Measurements from ENCODE around the gene ASIC2.
"Not testable (repeated sequence)": the region's sequence is repeated elsewhere in the genome, so short reads cannot be mapped to it uniquely, and the experiment has no call there.

ASIC2 gene

DNA sequence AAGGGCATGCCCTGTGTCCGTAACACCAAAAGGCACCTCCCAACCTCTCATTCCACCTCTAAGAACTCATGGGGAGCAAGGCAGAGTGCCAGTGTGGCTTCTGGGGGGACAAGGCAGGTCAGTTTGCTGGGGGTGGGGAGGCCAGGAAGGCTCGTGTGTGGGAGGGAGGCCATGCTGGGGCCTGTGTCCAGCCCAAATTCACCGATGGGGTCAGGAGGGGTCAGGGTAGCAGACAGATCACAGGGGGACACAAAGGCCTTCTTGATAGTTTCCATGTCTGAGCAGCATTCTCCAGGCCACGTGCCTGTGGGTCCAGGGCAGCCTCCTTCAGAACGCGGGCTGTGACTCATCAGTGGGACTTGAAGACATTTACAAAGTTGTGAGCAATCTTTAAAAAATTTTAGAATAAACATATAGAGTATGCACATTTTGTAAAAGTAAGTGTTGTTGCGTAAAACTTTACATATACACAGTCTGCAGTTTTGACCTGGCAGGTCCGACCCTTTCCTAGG, 280.5 kb downstream of the ASIC2 start:
- no peak for TF ChIP-seq ZNF274 (IDR thresholded peaks at IDR 0.05; ENCODE audit: low read depth, low read length)
- no peak overlapping the region for H3K4me3 ChIP-seq (ENCODE audit: low read length)

DNA sequence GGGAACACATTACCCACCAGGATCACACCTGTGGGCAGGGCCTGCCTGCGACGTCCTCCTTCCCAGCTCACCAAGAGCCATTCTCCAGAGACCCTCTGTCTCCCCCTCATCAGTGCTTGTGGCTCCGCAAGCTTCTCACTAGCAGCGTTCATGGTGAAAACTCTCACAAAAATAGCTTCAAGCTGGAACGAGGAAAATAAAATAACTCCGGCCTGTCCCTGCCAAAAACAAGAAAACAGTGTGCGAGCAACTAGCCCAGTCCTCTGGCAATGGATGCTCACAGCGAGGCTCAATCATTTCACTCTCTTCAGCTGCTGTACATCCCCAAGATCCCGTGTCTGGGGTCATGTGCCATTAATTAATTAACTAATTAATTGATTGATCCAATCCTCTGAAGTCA, 283.5 kb downstream of the ASIC2 start:
- no peak overlapping the region for H3K4me3 ChIP-seq (ENCODE audit: low read length)
- TF ChIP-seq ZNF274 (IDR thresholded peaks at IDR 0.05; ENCODE audit: low read depth, low read length) = no peak

DNA sequence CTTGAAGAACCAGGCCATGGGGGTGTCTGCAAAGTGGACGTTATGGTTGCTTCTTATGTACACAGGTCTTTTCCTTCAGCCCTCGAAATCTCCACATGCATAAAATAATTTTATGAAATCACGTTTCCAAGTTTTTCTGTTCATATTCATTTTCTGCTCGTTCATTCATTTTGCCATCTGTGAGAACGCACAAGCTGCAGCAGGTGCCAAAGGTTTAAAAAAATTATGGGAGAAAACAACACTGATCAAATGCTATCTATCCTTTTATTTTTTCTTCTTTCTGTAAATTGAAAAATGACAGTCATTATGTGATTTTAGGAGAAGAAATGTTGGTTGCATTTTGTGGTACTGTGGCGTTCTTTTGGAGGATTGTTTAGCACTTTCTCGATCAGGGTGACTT, 285.9 kb downstream of the ASIC2 start:
- H3K4me3 ChIP-seq (ENCODE audit: low read length) = no peak overlapping the region
- TF ChIP-seq ZNF274 (IDR thresholded peaks at IDR 0.05; ENCODE audit: low read depth, low read length) = no peak

DNA sequence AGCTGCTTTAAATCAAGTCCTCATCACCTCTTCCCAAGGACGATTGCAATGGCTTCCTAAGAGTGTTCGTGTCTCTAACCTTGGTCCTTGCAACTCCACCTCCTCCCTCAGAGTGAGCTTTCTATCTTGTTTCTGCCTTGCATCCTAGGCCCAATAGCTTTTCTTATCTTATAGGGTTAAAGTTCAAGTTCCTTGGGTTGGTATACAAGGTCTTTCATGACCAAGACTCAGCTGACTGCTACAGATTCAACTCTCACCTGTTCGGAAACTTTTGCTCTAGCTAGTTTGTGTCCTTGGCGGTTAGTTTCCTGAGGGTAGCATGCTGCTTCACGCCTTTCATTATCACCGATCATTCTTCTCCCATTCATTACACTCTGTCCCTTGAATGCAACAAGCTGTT, 290.8 kb downstream of the ASIC2 start:
- H3K4me3 ChIP-seq (ENCODE audit: low read length) = no peak overlapping the region
- TF ChIP-seq ZNF274 (IDR thresholded peaks at IDR 0.05; ENCODE audit: low read depth, low read length) = no peak

DNA sequence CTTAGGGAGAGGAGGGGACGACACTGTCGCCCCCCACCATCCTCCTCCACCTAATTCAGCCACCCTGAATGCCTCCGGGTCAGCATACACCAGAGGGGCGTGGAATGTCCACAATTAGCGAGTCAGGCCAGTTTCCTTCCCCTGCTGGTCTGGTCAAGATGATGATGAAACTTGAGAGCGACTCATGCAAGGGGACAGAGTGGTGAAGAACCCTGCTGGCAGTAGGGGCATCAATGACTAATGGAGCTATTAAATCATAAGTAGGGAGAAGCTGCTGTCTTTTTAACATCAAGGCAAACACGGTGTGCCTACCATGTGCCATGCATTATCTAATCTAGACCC, 294.2 kb downstream of the ASIC2 start:
- no peak for TF ChIP-seq ZNF274 (IDR thresholded peaks at IDR 0.05; ENCODE audit: low read depth, low read length)
- H3K4me3 ChIP-seq (ENCODE audit: low read length) = no peak overlapping the region

DNA sequence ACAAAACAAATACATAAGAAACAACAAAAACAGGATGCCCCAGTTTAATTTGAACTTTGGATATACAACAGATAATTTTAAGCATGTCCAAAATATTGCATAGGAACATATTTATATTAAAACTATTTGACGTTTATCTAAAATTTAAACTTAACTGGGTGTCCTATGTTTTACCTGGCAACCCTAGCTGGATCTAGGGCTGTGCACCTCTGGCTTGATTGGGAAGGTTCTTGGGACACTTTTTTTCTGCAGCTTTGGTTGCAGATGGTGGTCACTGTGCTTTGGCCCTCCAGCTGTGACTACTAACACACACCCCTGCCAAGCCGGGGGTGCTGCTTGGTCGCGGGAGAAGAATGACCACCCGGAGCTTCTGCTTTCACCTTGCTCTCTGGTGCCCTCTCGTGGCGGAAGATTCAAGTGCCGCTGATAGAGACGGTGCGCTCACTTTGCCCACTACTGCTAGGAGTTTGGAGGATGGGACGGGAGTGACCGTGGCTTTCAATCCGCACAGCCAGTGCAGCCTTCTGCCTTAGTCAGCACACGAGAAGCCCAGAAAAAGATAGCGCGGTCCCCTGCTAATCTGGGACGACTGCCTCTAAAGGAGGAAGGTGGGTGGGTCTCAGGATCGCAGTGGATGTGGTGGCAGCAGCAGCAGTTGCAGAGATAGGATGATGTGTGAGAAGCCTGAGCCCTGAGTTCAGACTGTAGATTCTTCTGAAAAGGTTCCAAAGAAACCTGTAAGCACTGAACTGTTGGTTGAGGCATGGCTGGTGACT, 294.8 kb downstream of the ASIC2 start:
- no peak overlapping the region for H3K4me3 ChIP-seq (ENCODE audit: low read length)
- TF ChIP-seq ZNF274 (IDR thresholded peaks at IDR 0.05; ENCODE audit: low read depth, low read length) = no peak

DNA sequence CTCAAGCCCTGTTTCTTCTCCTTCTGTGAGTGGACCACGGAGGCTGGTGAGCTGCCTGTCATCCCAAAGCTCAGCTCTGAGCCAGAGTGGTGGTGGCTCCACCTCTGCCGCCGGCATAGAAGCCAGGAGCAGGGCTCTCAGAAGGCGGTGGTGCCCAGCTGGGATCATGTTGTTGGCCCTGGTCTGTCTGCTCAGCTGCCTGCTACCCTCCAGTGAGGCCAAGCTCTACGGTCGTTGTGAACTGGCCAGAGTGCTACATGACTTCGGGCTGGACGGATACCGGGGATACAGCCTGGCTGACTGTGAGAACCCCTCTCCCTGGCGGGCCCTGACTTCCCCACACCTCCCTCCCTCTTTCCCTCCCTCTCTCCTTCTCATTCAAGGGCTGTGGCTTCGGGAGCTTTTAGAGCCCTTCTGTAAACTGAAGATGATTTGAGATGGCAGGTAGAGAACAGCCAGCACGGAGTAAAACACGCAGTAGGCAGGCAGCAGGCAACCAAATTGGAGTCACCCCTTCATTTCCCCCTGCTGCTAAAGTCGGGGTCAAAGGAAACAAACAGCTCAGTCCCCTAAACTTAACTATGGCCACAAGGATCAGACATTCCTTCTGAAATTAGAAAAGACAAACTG, 297.6 kb downstream of the ASIC2 start:
- H3K4me3 ChIP-seq (ENCODE audit: low read length) = no peak overlapping the region
- no peak for TF ChIP-seq ZNF274 (IDR thresholded peaks at IDR 0.05; ENCODE audit: low read depth, low read length)

DNA sequence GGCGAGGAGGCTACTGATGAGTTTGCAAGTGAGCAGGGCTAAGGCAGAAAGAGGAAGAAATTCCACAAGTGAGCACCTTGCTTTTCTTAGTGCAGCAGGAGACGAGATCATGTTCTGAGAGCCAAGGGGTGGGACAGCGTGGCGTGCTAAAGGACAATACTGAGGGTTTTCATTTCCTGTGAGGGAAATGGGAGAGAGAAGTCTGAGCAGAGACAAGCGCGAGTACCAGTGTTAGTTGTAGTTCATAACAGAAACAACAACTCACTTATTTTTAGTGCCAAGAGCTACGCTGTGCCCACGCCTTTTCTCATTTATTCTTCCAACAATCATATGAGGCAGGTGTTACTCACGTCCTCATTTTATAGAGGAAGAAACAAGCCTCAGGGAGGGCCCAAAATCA, 299.1 kb downstream of the ASIC2 start:
- TF ChIP-seq ZNF274 (IDR thresholded peaks at IDR 0.05; ENCODE audit: low read depth, low read length) = no peak

DNA sequence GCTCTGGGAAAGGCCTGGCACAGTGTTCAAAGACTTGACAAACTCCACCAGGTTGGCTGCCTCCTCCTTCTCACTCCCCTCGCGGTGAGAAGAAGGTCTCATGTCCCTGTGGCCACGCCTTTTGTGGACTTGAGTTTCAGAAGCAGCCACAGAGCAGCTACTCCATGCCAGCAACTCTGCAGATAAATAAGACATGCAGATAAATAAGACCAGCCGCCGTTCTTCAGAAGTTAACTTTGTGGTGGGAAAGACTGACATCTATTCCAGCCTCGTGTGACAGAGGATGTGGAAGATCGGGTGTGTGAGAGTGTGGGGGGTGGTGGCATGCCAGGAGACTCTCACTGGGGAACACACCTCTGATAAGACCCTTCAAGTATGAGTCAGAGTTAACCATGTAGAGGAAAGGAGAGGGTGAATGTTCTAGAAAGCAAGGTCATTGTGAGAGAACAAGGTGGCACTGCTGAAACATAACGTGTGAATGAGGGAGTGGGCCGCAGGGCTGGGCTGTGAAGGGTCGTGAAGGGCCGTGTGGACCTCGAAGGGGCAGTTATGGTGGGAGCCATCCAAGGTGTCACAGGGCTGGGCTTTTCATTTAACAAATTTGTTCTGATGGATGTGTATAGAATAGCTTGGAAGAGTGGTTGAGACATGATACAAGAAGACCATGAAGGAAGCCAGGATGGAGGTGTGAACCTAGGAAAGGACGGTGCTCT, 300.6 kb downstream of the ASIC2 start:
- no peak overlapping the region for H3K4me3 ChIP-seq (ENCODE audit: low read length)
- no peak for TF ChIP-seq ZNF274 (IDR thresholded peaks at IDR 0.05; ENCODE audit: low read depth, low read length)

More for the DNA sequence above, 299.1 kb downstream of the ASIC2 start:
- no peak overlapping the region for H3K4me3 ChIP-seq (ENCODE audit: low read length)

DNA sequence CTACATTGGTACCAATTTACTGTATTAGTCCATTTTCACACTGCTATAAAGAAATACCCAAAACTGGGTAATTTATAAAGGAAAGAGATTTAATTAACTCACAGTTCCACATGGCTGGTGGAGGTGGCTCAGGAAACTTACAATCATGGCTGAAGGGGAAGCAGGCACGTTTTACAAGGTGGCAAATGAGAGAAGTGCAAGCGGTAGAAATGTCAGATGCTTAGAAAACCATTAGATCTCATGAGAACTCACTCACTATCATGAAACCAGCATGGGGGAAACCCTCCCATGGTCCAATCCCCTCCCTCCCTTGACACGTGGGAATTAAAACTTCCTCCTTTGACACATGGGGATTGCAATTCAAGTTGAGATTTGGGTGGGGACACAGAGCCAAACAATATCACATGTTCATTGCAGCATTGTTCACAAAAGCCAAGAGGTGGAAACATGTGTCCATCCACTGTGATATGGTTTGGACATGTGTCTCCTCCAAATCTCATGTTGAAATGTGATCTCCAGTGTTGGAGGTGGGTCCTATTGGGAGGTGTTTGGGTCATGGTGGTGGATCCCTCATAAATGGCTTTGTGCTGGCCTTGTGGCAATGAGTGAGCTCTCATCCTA, 304.5 kb downstream of the ASIC2 start:
- no peak for TF ChIP-seq ZNF274 (IDR thresholded peaks at IDR 0.05; ENCODE audit: low read depth, low read length)
- H3K4me3 ChIP-seq (ENCODE audit: low read length) = no peak overlapping the region

DNA sequence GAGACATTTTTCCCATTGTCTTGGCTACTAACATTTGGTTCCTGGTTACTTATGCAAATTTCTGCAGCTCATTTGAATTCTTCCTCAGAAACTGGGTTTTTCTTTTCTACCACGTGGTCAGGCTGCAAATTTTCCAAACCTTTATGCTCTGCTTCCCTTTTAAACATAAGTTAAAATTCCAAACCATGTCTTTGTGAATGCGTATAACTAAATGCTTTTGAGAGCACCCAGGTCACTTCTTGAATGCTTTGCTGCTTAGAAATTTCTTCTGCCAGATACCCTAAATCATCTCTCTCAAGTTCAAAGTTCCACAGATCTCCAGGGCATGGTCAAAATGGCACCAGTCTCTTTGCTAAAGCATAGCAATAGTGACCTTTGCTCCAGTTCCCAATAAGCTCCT, 305.2 kb downstream of the ASIC2 start:
- not testable (repeated sequence) for H3K4me3 ChIP-seq (ENCODE audit: low read length)

DNA sequence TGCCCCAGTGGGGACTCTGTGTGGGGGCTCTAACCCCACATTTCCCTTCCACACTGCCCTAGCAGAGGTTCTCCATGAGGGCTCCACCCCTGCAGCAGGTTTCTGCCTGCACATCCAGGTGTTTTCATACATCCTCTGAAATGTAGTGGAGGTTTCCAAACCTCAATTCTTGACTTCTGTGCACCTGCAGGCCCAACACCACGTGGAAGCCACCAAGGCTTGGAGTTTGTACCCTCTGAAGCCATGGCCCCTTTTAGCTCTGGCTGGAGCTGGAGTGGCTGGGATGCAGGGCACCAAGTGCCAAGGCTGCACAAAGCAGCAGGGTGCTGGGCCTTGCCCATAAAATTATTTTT, 305.7 kb downstream of the ASIC2 start:
- H3K4me3 ChIP-seq (ENCODE audit: low read length) = not testable (repeated sequence)

DNA sequence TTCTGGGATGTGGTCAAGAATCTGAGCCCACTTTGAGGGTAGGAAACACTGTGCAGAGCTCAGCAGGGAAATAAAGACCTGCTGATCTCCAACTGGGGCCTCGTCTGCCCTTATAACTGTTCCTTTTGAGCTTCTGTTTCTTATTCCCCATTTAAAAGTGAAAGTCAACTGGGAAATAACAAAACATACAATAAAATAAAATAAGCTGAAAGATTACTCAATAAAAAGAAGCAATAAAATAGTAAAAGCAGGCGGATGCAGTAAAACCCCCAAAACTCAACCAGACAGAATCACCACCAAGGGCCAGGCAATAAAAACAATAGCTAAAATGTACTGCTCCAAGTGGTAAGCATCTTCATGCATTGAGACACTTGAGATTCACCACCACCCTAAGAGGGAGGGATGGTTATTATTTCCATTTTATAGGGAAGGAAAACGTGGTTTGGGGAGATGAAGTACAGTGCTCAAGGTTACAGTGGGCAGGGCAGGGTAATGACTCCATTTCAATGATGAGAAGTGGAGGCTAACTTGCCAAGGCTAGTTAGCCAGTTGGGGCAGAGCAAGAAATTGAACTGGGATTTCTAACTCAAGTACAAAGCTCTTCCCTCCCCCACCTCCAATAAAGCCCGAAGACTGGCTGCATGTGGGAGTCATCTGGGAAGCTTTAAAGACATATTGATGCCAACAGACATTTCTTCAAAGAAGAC, 307.9 kb downstream of the ASIC2 start:
- TF ChIP-seq ZNF274 (IDR thresholded peaks at IDR 0.05; ENCODE audit: low read depth, low read length) = no peak

DNA sequence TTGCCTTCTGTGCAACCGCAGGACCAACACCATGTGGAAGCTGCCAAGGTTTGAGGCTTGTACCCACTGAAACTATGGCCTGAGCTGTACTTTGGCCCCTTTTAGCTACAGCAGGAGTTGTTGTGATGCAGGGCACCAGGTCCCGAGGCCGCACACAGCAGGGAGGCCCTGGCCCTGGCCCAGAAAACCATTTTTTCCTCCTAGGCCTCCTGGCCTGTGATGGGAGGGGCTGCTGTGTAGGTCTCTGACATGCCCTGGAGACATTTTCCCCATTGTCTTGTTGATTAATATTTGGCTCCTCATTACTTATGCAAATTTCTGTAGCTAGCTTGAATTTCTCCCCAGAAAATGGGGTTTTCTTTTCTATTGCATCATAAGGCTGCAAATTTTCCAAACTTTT, 311.5 kb downstream of the ASIC2 start:
- not testable (repeated sequence) for H3K4me3 ChIP-seq (ENCODE audit: low read length)

More for the DNA sequence above, 307.9 kb downstream of the ASIC2 start:
- no peak overlapping the region for H3K4me3 ChIP-seq (ENCODE audit: low read length)
